ENCODE results near the gene PEAK1. TPM values are rescaled to one million over a fixed set of nuclear protein-coding genes. Genes with fewer than 3 reads are reported as not detected.

The PEAK1 gene
- total RNA-seq, 4 donors from 2014 or later = 14.5 to 31.1 (median 25.9) TPM

DNA sequence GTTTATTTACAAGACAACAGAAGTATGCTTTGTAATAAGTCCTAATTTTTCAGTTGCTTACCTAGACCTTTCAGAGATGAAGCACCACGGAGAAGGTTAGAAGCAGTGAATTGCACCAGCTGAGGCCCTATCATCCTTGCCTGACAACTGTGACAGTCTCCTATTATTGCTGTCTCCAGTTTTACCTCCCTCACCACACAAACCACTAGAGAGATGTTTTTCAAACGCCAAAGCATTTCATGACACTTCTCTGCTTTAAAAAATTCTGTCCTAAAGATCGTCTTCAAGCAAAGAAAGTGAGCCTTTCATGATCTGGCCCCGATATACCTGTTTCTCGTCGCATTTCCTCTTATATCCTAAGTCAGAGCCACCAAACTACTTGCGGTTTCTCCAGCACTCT is 276.7 kb downstream of the PEAK1 start:
- DNase-seq (ENCODE audit: low spot score in 2 of 2) = no peak
- Histone ChIP-seq H3K4me1 (peaks cover 6% of the 10 kb centered on the region), H3K4me3 (no peak overlapping the region), H3K9me3 (no peaks in the 10 kb centered on the region), H3K36me3 (no peaks in the 10 kb centered on the region), H3K27ac (no peak overlapping the region), H3K27me3 (no peaks in the 10 kb centered on the region)
- TF ChIP-seq POLR2A (IDR thresholded peaks at IDR 0.05) (no peak), CTCF (IDR thresholded peaks at IDR 0.05) (no peak), POLR2AphosphoS5 (IDR thresholded peaks at IDR 0.05) (no peak), EP300 (IDR thresholded peaks at IDR 0.05) (no peak)
- 73% methylated on average over 7 of the region's 7 CpGs for WGBS

- H3K27me3 ChIP-seq = no peaks in the 10 kb centered on the region
- H3K27ac ChIP-seq = no peak overlapping the region
- WGBS = 85% methylated on average over 1 of the region's 1 CpG
- DNase-seq (ENCODE audit: low spot score in 2 of 2) = no peak
- no peaks in the 10 kb centered on the region for H3K9me3 ChIP-seq
- peaks cover 6% of the 10 kb centered on the region for H3K4me1 ChIP-seq
- H3K36me3 ChIP-seq = no peaks in the 10 kb centered on the region
- no peak overlapping the region for H3K4me3 ChIP-seq
- TF ChIP-seq POLR2A (IDR thresholded peaks at IDR 0.05) = no peak
- no peak for TF ChIP-seq EP300 (IDR thresholded peaks at IDR 0.05)
- no peak for TF ChIP-seq POLR2AphosphoS5 (IDR thresholded peaks at IDR 0.05)
Observed at GRCh38 chr15:77140220-77140619, 279.7 kb downstream of the PEAK1 start.

- H3K4me1 ChIP-seq = peaks cover 5% of the 10 kb centered on the region
- DNase-seq (ENCODE audit: low spot score in 2 of 2) = no peak
- no peaks in the 10 kb centered on the region for H3K27me3 ChIP-seq
- no peaks in the 10 kb centered on the region for H3K9me3 ChIP-seq
- H3K36me3 ChIP-seq = no peaks in the 10 kb centered on the region
- no peak overlapping the region for H3K4me3 ChIP-seq
- TF ChIP-seq POLR2A (IDR thresholded peaks at IDR 0.05) = no peak
- TF ChIP-seq POLR2AphosphoS5 (IDR thresholded peaks at IDR 0.05) = no peak
- no peak for TF ChIP-seq CTCF (IDR thresholded peaks at IDR 0.05)
- TF ChIP-seq EP300 (IDR thresholded peaks at IDR 0.05) = no peak
- WGBS = 97% methylated on average over 2 of the region's 2 CpGs
- no peak overlapping the region for H3K27ac ChIP-seq
Observed at GRCh38 chr15:77139312-77139711, 280.6 kb downstream of the PEAK1 start.

- H3K27ac ChIP-seq = no peak overlapping the region
- peaks cover 4% of the 10 kb centered on the region for H3K36me3 ChIP-seq
- 99% methylated on average over 2 of the region's 2 CpGs for WGBS
- DNase-seq (ENCODE audit: low spot score in 2 of 2) = no peak
- no peak for TF ChIP-seq POLR2A (IDR thresholded peaks at IDR 0.05)
- no peak for TF ChIP-seq EP300 (IDR thresholded peaks at IDR 0.05)
- TF ChIP-seq CTCF (IDR thresholded peaks at IDR 0.05) = no peak
- no peak for TF ChIP-seq POLR2AphosphoS5 (IDR thresholded peaks at IDR 0.05)
- H3K4me1 ChIP-seq = no peaks in the 10 kb centered on the region
- H3K4me3 ChIP-seq = no peak overlapping the region
- no peaks in the 10 kb centered on the region for H3K27me3 ChIP-seq
- no peaks in the 10 kb centered on the region for H3K9me3 ChIP-seq
Observed at GRCh38 chr15:77138167-77138522, 281.8 kb downstream of the PEAK1 start.

- TF ChIP-seq POLR2A (IDR thresholded peaks at IDR 0.05) = no peak
- no peak for TF ChIP-seq CTCF (IDR thresholded peaks at IDR 0.05)
- TF ChIP-seq EP300 (IDR thresholded peaks at IDR 0.05) = no peak
- TF ChIP-seq POLR2AphosphoS5 (IDR thresholded peaks at IDR 0.05) = no peak
- H3K27ac ChIP-seq = no peak overlapping the region
- 93% methylated on average over 4 of the region's 4 CpGs for WGBS
- no peak for DNase-seq (ENCODE audit: low spot score in 2 of 2)
- H3K4me1 ChIP-seq = no peaks in the 10 kb centered on the region
- no peak overlapping the region for H3K4me3 ChIP-seq
- H3K27me3 ChIP-seq = no peaks in the 10 kb centered on the region
- H3K9me3 ChIP-seq = no peaks in the 10 kb centered on the region
- H3K36me3 ChIP-seq = peaks cover 13% of the 10 kb centered on the region
Observed at GRCh38 chr15:77135181-77135580, 284.7 kb downstream of the PEAK1 start.

DNA sequence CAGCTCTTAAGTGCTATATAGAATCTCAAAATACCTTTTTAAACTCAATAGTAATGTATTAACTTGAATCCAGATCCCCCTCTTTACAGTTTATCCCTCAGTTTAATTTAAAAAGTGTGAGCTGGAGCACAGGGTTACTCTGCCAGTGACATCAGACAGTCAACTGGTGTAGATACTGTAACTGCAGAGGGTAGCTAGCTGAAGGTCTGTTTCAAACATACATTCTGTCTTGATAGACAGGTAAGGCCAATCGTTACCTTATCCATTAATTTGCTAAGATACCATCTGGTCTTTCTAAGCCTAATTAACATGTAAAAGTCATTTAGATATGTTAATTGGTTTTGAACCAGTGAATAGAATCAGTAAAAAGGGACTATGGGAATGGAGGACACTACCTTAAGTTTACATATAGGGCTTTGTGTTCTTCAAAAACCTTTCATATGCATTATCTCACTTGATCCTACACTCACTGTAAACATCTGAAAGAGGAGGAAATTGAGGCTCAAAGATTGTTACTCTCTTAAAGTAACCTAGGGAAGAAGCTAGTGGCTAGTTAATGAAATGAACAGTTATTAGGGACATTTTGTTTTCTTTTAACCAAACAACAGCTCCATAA is 289.5 kb downstream of the PEAK1 start:
- Histone ChIP-seq H3K27me3 (no peaks in the 10 kb centered on the region), H3K4me3 (no peak overlapping the region), H3K4me1 (peaks cover 5% of the 10 kb centered on the region), H3K9me3 (no peaks in the 10 kb centered on the region), H3K36me3 (peaks cover 13% of the 10 kb centered on the region), H3K27ac (no peak overlapping the region)
- DNase-seq (ENCODE audit: low spot score in 2 of 2) = no peak
- TF ChIP-seq POLR2A (IDR thresholded peaks at IDR 0.05) = no peak
- WGBS = 97% methylated on average over 1 of the region's 1 CpG

Measured in suprapubic skin (tissue), 4 donors.